Measurements from ENCODE around the gene TBRG4.

Gene TBRG4

DNA sequence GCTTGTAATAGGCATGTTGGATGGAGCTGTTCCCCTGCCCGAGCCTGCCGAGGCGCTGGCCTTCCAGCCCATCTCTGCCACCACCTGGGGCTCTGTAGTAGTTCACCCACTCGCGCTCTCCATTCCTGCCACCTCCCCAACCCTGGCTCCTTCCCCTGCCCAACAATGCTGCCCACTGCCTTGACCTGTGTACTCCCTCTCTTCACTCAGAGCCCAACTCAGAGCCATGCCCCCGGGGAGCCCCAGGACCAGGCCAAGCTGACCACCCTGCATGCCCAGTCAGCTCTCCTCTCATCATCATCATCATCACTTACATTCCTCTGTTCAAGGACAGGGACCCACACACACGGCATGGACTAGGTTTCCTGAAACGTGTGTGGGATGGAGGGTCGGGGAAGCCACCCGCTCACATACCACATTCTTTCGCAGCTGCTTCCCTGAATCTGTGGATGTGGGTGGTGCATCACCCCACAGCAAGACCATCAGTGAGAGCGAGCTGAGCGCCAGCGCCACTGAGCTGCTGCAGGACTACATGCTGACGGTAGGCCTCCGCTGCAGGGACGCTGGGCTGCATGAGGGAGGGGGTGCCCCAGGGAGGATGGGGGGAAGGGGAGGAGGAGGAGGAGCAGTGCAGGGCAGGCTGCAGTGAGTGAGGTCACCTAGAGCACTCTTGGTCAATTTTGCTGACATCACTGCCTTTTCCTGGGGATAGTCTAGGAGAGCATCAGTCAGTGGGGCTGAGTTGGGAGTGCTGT lies 38.3 kb downstream of the TBRG4 start:
- DNase-seq, result no peak

DNA sequence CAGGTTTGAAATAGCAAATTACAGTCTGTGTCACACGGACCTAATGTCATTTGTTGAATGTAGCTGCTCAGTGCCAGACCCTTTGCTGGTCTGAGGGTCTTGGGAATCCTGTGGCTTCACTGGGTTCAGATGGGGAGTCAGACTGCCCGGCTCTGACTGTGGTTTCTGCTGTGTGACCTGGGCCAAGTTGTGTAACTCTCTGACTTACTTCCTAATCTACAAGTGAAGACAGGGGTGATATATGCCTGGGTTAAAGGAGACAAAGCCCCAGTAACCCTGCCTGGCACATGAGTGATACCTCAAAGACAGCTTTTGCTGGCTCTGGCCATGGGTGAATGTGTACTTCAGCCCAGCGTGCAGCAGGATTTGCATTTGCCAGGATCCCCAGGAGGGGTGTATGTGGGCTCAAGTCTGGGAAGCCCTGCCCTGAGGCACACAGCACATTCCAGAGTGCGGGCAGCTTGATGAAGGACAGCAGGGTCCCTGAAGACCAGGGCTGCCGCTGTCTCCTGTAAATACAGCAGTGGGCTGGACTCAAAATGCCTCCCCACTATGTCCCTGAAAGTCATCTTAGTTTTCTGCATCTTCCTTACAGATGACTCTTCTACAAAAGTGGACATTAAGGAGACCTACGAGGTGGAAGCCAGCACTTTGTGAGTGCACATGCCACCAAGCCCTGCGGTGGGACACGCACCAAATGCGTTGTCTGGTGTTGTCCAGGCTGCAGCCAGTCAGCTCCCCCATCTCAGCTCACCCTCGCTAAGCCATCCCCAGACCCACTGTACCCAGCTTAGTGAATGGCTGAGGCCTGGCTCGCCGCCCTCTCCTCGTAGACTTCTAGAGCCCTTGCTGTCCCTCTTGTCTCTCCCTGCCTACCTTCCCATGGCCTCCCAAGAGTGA lies 39.1 kb downstream of the TBRG4 start:
- no peak for DNase-seq

DNA sequence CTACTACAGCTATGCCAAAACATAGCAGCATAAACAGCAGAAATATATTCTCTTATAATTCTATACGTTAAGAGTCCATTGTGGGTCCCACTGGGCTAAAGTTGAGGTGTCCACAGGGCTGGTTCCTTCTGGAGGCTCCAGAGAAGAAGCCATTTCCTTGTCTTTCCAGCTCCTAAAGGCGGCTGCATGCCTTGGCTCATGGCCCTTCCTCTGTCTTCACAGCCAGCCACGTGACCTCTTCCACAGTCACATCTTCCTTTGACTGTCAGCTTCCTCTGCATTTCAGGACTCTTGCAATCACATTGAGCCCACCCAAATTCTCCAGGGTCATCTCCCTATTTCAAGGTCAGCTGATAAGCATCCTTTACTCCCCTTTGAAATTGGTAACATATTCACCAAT lies 40.0 kb downstream of the TBRG4 start:
- DNase-seq, result no peak

DNA sequence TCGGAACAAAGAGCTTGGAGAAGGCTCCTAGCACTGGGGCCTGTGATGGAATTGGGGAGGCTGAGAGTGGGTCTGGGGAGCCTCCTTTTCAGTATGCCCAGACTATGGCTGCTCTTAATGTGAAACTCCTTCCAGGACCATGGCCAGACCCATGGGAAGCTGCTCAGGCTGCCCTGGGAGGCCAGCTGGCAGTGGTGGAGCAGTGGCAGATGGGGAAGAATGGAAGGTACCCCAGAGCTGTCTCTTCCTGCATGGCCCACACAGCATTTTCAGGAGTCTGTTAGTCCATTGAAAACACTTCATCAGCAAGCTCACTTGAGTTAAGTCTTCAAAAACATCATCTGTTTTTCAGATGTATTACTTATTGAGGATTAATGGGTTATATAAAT lies 41.2 kb downstream of the TBRG4 start:
- DNase-seq, result no peak

DNA sequence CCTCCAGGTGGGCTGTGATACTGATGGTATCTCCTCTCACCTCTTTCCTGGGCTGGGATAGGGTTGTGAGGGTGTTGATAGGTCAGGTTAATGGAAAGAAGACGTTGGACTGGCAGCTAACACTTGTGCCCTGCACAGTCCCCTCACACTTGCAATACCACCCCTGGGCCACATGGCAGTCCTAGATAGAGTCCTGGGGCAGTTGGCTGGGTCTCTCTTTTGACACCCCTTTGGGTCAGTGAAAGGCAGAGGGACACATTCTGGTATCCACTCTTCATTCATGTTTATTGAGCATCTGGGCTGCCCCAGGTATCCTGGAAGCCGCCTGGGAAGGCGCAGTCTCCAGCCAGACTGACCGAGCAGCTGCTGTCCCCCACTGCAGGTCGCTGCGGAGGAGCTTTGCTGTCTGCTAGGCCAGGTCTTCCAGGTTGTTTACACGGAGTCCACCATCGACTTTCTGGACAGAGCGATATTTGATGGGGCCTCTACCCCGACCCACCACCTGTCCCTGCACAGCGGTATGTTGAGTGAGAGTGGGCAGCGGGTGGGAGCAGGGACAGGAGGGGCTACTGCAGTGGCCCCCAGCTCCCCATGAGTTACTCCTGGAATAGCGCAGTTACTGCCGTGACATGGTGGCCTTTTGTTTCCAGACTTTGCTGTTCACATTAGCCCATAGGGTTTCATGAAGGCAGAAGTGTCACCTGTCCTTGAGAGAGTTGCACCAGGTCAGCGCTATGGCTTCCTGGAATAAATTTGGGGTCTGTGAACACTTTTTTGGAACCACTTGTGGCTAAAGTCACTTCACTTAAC lies 41.8 kb downstream of the TBRG4 start:
- no peak for DNase-seq

DNA sequence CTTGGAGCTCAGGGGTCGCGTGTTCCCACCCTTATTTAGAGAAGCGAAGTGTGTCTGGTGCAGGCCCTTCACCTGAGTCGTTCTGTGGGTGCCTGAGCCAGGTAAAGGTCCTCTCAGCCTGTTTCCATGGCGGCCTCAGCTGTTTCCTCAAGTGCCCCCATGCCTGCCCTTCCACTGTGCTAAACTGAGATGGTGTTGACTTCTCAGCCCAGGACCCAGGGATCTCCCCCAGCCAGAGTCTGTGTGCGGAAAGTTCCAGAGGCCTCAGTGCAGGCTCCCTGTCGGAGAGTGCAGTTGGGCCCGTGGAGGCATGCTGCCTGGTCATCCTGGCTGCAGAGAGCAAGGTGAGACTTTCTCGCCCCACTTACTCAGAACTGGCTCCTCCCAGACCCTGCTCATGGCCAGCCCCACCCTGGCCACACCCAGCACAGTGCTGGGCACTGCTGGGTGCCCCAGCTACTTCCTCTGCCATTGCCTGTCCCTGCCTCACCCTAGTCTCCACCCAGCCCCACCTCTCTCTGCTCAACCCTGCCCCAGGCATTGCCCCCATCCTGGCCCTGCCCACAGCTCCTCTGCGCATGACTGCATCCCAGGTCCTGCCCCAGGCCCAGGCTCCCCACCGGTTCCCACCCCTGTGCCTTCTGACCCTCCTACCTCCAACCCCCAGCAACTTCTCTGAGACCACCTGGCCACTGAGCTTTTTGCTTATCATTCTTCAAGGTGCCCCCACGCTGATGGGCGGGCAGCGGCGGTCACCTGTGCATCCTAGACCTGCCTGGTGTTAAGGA lies 43.1 kb downstream of the TBRG4 start:
- DNase-seq, result no peak

DNA sequence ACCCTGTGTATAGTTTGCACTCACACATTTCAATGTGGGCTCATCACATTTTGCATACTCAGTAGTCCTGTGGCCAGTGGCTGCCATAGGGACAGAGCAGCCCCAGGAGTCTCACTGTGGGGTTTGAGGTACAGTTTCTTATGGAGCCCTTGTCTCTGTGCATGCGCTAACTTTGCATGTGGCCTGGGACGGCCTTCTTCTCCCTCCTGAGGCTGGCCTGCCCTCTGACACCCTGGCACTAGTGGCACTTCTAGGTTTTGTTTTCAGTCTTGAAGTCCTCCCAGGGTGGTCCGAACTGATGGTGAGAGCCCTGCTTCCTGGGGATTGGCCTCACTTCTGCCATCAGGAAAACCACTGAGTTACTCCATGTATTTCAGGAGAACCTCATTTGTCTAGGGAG lies 43.9 kb downstream of the TBRG4 start:
- DNase-seq, result no peak

DNA sequence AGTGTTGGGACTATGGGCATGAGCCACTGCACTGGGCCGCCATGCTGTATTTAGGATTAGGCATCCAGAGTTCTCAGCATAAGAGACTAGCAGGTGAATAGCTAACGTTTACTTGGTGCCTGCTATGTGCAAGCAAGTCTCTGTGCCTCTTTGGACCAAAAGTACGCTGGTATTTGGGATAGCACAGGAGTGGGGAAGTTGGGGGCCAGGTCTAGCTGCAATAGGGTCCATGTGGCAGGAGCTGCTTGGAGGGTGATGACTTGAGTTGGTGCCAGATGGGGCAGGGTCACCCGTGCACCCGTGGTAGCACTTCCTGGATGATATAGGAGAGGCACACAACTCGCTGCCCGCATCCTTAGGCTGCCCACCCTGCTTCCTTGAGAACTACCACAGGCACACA lies 45.1 kb downstream of the TBRG4 start:
- no peak for DNase-seq

DNA sequence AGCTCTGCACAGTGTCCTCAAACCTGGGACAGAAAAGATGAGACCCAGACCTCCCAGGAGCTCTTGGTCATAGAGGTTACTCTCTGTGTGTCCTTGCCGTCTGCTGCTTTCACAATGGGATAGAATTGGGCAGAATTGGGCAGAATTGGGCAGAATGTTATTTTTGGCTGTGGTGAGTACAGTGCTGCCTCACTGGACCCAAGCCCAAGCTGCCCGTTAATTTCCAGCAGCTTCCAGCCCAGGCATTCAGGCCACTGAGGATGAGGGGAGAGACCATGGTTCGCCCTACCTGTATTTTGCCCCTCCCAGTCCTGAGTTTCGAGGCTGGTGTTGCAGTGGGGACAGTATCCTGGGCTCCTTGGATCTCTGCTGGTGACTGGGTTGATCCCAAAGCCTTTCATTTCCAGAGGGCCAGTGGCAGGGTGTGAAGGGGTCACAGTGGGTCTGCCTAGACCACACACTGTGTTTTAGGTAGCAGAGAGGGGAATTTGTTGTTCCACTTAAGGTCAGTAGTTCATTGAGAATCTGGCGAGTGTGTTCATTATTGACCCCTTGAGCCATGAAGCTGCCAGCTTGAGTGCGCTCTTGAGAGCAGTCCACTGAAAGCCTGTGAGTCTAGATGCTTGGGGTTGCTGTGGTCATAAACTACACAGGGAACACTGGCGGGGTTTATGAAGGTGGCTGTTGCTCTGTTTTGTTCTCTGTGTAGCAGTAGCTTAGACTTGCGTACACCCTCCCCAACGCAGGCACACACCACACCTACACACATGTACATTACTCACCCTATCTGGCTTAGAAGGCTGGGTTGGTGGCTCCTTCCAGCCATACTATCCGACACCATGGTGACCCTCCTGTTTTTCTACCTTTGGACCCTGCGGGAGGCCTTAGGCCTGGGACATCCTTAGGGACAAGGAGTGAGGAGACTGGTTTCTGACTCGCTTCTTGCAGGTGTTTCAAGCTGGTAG lies 46.2 kb downstream of the TBRG4 start:
- DNase-seq, result no peak

DNA sequence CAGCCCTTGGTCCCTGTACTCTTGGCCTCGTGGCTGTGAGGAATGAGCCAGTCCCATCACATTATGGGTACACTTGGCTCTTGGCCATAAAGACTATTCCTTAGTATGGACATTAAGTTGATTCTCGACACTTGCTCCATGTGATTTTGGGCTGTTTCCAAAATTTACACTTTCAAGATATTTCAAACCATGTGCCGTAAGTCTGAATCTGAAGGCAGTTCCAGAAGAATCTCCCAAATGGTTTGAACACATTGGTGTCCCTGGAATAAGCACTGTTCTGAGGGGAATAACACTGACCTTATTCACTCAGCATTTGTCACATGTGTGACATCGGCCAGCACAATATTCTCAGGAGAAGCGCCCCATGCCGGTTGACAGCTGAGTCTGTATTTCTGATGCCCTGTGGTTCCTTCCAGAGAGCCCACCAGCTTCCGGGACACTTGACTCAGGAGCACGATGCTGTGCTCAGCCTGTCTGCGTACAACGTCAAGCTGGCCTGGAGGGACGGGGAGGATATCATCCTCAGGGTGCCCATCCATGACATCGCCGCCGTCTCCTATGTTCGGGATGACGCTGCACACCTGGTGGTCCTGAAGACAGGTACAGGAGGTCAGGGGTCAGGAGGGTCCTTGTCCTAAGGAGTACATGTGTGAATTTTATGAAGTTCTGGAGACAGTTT lies 47.3 kb downstream of the TBRG4 start:
- no peak for DNase-seq

DNA sequence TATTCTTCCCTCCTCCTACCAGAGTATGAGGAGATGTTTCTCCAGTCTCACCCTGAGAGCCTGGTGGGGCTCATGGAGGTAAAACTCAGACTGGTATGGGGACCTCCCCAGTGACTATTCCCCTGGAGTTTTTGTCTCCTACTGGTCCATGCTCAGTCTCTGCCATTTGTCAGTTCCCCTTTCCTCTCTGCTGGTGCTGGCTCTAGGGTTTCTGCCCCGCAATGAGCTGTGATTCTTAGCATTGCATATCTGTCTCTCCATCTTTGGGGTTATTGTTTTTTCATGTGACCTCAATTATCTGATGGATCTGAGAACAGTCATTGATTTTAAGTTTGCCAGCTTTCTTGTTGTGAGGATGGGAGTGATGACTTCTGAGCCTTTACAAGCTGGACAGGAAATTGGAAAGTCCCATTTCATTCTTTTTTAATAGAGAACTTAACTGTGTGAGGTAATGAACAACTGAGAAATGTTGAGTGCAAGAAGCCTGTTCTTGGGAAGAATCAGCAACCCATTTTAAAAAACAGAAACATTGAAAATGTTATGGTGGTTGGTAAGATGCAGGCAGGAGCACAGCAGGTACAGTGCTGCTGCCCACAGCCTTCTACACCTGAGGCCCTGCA lies 49.6 kb downstream of the TBRG4 start:
- DNase-seq, result no peak

DNA sequence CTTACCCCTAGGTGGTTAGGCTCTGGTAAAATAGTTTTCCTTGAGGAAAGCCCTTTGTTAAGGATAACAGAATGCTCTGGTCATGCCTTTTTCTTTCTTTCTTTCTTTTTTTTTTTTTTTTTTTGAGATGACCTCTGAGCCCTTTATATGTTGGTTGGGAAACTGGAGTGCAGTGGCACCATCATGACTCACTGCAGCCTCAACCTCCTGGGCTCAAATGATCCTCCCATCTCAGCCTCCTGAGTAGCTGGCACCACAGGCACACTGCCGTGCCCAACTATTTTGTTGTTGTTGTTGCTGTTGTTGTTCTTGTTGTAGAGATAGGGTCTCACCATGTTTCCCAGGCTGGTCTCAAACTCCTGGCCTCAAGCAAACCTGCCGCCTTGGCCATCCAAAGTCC lies 50.1 kb downstream of the TBRG4 start:
- DNase-seq, result no peak

DNA sequence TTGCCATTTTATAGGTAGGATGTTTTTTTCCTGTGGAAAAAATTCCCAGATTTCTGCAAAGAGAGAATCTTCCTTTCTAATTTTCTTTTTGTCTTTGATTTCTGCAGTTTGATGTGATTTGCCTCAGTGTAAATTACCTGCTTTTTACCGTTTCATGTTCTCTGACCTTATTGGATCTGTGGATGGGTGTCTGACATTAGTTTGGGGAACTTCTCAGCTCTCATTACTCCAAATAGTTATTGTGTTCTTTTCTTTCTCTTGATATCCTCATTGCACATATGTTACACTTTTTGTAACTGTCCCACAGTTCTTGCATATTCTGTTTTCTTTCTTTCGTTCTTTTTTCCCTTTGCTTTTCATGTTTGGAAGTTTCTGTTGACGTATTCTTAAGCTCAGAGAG lies 51.2 kb downstream of the TBRG4 start:
- no peak for DNase-seq

DNA sequence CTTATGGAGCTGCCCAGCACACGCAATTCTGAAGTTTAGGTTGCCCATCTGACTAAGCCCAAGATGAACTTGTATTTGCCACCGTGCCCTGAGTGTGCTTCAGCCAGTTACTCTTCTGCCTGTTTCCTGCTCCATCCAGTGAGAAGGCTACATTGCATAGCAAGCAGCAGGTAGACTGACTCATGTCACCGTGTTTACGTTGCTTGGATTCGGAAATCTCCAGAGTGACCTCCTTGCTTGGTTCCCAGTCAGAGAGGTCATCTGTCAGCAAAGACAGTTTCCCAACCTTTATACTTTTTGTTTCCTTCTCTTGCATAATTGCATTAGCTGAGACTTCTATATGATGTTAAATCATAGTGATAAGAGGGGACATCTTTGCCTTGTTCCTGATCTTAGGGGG lies 53.6 kb downstream of the TBRG4 start:
- DNase-seq, result no peak

DNA sequence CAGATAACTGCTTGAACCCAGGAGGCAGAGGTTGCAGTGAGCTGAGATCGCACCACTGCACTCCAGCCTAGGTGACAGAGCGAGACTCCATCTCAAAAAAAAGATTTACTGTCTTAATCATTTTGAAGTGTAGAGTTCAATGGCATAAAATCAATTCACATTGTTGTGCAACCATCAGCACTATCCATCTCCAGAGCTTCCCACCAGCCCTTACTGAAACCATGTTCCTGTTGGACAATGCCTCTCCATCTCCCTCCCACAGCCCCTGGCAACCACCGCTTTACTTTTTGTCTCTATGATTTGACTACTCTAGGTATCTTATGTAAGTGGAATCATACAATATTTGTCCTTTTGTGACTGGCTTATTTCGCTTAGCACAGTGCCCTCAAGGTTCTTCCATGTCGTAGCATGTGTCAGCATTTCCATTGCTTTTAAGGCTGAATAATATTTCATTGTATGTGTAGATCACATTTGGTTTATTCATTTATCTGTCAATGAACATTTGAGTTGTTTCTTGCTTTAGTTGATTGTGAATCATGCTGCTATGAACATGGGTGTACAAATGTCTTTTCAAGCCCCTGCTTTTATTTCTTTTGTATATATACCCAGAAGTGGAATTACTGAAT lies 55.8 kb downstream of the TBRG4 start:
- DNase-seq, result no peak

DNA sequence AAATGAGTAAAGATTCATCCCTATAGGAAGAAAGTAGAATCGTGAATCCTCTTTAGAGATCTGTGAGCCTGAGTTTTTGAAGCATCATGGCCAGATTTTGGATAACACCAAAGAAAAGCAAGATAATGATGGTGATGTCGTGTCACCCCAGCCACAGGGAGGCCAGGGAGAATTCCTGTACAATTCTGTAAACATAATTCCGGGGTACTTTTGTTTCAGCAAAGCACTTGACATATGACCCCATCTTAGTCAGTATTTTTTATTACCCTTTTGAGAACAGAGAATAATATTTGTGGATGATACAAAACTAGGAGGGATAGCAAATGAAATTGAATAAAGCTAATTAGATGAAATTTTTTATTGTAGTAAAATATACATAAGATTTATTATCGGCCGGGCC lies 56.5 kb downstream of the TBRG4 start:
- DNase-seq, result no peak

DNA sequence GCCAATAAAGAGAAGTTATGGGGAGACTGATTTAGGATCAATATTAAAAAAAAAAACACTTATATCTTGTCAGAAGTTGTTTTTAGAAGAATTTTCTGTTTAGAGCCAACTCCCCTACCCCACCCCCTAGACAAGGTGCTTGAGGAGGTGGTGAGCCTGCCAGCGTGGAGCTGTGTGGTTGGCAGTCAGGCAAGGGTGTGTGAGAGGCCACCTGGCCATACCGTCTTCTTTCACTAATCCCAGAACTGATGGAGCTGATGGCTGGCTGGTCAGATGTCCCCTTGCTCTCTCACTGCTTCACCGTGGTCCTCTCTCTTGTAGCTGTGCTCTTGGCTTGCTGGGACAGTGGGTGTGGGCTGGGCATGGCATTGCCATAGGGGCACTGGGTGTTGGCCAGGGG lies 57.1 kb downstream of the TBRG4 start:
- no peak for DNase-seq

DNA sequence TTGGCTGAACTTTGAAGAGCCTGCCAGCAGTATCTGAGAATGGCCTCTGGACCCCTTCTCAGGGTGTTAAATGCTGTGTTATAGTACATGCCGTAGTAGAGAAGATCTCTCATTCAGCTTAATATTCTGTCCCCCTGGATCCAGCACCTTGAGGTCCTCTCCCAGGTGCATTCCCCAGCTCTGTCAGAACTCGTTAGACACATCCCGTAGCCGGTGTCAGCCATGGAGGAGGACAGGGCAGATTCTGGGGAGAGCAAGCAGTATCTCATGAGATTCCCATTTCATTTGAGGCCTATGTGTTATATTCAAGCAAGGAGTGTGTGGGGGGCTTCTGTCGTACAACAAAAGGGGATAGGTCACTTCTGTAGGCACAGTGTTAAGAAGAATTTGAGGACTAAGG lies 57.6 kb downstream of the TBRG4 start:
- DNase-seq, result no peak

DNA sequence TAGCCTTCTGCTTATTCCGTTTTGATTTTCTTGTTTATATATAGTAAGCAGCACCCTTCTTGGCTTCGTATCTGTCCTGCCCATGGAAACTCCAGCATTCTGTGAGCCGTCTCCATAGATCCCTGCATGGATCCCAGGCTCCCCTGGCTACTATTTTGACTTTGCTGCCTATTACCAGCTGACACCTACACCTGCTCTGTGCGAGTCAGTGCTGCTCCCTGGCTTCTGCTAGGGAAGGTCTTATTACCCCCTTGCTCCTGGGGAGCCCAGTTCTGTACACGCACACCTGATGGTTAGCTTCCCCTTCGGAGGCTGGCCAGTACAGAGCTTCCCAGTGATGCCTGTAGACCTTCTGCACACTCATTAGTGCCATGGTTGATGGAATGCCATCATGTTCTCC lies 58.1 kb downstream of the TBRG4 start:
- no peak for DNase-seq

DNA sequence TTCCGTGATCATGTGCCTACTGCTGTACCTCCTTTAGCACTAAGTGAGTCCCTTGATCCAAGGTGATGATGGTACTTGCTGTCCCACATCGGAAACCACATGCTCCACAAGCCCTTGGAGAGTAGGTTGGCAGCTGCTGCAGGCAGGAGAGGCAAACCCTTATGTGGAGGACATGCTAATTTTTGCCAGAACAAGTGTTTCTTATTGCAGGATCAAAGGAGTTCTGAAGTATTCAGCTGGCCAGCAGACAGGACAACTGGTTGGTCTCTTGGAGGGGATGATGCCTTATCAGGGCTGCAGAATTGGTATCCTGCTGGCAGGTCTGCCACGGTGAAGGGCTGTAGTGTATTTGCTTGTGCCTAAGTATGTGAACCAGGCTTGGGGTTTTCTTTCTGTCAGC lies 59.5 kb downstream of the TBRG4 start:
- no peak for DNase-seq
